ENCODE measurements around the gene CTNNBL1. TPM values are rescaled to one million over a fixed set of nuclear protein-coding genes. Genes with fewer than 3 reads are reported as not detected.

The CTNNBL1 gene
- total RNA-seq, 1 donor from 2014 or later: 26.2 TPM

GRCh38 chr20:37816003-37816402 lies 122.2 kb downstream of the CTNNBL1 start:
- no peak for DNase-seq (ENCODE audit: low spot score)

DNA sequence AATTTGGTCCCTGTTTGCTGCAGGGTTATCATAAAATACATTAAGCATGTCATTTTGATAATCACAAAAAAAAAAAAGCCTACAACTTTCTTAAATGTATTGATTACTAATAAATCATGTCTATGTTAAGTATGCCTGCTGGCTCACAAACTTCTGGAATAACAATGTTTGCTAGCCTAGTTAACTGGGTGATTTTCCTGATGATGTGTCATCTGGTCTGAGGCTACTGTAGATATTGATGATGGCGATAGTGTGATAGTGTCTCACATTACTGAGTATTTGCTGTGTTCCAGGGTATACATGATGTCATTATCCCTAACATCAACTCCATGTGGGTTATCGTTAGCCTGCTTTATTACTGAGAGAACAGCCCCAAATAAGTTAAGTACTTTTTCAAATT lies 122.9 kb downstream of the CTNNBL1 start:
- DNase-seq (ENCODE audit: low spot score): peak; percentile 41

DNA sequence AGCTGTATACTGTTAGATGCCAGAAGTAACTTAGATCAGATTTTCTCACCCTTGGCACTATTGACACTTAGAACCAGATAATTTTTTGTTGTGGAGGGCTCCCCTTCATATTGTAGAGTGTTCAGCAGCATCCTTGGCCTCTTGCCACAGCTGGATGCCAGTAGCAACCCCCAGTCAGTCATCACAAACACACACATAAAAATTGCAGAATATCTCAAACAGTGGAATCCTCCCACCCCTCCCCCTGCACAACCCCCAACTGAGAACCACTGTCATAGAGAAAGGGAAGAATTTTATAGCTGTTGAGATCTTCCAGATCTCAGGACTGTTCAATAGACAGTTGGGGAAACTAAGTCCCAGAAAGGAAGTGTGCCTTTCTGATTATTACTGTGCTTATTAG lies 127.9 kb downstream of the CTNNBL1 start:
- peak; percentile 21 for DNase-seq (ENCODE audit: low spot score)

- DNase-seq (ENCODE audit: low spot score): peak; percentile 75
These were observed 128.3 kb downstream of the CTNNBL1 start for GRCh38 chr20:37822141-37822601.

- peak; percentile 82 for DNase-seq (ENCODE audit: low spot score)
These were observed 129.6 kb downstream of the CTNNBL1 start for GRCh38 chr20:37823296-37823980.

DNA sequence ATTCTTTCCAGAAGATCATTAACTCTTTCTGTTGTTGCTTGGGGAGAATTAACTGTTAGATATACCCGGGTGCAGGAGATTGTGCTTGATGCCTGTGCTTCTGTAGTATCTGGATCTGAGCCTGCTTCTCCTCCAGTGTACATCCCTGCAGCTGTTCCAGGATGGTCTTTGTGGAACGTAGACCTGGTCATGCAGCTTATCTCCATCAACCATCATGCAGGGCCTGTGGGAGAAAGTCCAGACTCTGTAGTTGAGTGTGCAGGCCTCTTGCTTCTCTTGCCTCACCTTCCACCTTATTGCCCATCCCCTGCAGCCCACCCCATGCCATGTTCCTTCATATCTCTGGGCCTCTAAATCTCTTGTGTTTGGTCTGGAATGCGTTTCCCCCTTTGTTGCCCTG lies 133.8 kb downstream of the CTNNBL1 start:
- DNase-seq (ENCODE audit: low spot score): no peak

GRCh38 chr20:37828684-37829083 lies 134.9 kb downstream of the CTNNBL1 start:
- no peak for DNase-seq (ENCODE audit: low spot score)

DNA sequence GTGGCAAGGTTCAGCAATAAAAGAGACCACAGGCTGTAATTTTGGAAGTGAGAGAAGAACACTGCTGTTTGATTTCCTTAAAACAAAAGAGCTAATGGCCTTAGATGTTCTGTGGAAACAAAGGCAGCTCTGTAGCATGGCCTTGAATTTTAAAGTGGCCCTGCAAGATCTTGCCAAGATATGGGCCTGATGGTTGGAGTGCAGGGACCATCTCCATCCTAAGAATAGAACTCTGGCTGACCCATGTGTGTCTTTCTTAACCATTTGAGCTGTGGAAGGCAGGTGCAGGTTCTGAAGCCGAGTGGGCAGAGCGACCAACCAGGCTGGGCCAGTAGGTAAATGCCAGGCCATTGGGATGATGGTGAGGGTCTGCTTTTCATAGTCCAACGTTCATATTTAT lies 135.3 kb downstream of the CTNNBL1 start:
- DNase-seq (ENCODE audit: low spot score): no peak

GRCh38 chr20:37833221-37833896 lies 139.5 kb downstream of the CTNNBL1 start:
- DNase-seq (ENCODE audit: low spot score): no peak

- no peak for DNase-seq (ENCODE audit: low spot score)
These were observed 143.1 kb downstream of the CTNNBL1 start for GRCh38 chr20:37836926-37837325.

DNA sequence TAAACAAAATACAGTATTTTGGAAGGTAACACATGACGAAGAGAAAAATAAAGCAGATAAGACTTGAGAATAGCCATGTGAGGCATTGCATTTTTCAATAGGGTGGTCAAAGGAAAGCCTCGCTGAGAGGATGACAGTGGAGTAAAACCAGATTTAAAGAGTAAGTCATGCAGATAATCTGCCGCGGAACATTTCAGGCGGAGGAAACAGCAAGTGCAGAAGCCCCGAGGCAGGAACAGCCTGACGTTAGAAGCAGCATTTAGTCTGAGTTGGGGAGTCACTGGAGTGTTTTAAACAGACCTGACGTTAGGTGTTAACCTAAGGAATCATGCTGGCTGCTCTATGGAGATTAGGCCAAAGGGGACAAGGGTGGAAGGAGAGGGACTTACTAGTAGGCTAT lies 144.1 kb downstream of the CTNNBL1 start:
- DNase-seq (ENCODE audit: low spot score): peak; percentile 78

DNA sequence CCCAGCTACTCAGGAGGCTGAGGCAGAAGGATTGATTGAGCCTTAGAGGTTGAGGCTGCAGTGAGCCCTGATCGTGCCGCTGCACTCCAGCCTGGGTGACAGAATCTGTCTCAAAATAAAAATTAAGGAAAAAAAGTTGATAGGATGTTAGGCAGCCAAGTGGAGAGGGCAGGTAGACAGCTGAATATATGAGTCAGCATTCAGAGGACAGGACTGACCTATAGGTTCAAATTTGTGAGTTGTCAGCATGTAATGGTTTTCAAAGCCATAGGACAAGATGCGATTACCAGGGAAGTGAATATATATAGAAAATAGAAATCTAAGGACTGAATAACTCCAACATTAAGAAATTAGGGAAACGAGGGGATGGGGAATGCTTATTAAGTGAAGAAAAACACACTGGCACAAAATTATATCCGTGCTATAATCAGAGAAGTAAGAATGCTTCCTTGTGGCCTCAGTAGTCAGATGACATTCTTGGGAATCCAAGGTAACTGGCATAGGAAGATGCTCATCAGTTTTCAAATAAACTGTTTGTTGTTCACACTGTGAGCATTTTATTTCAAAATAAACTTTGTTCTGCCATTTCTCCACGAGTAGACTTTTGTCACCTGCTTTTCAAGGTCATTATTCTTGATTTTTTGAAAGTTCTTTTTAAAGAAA lies 145.1 kb downstream of the CTNNBL1 start:
- no peak for DNase-seq (ENCODE audit: low spot score)

- DNase-seq (ENCODE audit: low spot score): no peak
These were observed 145.6 kb downstream of the CTNNBL1 start for GRCh38 chr20:37839432-37839827.

- DNase-seq (ENCODE audit: low spot score): no peak
These were observed 146.1 kb downstream of the CTNNBL1 start for GRCh38 chr20:37839955-37840354.

GRCh38 chr20:37841389-37841788 lies 147.6 kb downstream of the CTNNBL1 start:
- no peak for DNase-seq (ENCODE audit: low spot score)

GRCh38 chr20:37841971-37842370 lies 148.1 kb downstream of the CTNNBL1 start:
- no peak for DNase-seq (ENCODE audit: low spot score)

DNA sequence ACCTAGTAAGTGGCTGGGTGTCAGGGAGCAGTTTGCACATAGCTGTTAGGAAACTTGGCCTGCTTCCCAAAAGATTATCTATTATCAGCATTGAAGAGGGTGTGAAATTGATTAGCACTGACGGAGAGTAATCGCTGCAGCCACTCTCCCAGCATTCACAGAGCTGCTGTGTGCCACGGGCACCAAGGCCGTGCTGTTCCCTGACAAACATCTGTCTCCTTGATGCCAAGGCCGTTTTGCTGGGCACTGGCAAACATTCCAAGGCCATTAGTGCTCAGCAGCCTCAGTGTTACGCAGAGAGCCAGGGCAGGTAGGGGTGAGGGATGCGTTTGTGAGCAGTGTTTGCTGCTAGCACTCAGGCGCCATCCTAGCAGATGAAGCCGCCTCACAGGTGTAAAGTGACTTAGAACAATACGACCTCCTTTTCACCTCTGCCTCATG lies 151.4 kb downstream of the CTNNBL1 start:
- no peak for DNase-seq (ENCODE audit: low spot score)

GRCh38 chr20:37845878-37846277 lies 152.0 kb downstream of the CTNNBL1 start:
- no peak for DNase-seq (ENCODE audit: low spot score)

- no peak for DNase-seq (ENCODE audit: low spot score)
These were observed 152.7 kb downstream of the CTNNBL1 start for GRCh38 chr20:37846573-37846972.

DNA sequence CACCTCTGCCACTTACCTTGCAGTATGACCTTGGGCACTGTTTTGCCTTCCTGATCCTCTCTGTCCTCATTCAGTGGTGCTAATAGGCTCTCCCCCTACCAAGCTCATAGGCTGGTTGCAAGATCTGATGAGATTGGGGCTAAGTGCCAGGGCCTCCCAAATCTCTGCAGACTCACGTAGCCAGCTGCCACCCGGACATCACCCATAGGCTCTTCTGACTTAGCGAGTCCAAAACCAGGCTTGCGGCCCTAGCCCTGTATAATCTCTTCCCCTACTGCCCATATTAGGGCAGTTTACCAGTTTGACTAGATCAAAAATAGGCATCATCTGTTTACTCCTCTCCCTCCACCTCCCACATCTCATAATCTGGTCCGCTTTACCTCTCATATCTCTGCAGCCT lies 154.9 kb downstream of the CTNNBL1 start:
- no peak for DNase-seq (ENCODE audit: low spot score)

DNA sequence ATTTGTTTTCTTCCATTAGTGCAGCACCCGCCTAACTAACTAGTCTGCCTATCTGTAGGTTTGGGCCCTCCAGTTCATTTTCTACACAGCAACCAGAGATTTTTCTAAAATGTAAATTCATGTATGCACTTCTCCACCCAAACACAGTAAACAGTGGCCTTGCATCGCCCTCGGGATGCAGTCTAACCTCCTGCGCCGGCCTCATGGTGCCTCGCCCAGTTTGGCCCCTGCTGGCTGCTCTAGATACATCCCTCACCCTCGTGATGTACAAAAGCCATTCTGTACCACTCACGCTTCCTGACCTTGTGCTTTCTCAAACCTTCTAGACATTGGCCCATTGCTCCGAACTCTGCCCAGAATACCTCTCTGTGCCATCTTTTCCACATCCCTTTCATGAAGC lies 155.3 kb downstream of the CTNNBL1 start:
- DNase-seq (ENCODE audit: low spot score): no peak

DNA sequence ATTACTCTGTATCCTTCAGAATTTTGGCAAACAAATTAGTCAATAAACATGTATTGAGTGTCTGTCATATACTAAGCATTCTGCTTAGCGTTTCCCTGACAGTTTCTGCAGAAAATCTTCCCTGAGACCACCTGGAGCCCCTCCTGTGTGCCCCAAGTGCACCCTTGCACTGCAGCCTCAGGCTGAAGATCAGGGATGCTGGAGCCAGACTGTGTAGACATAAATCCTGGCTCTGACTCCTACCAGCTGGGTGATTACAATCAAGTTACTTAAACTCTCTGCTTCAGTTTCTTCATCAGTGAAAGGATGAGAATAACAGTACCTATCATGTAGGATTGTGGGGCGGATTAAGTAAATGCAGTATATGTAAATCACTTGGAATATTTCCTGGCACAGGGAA lies 155.7 kb downstream of the CTNNBL1 start:
- no peak for DNase-seq (ENCODE audit: low spot score)

Data from umbilical cord (tissue), 2 donors.